K562 (cell line): ENCODE data around the gene ALK. TPM values are rescaled to one million over a fixed set of nuclear protein-coding genes. Genes with fewer than 3 reads are reported as not detected.

ENCODE experiments used
- ATAC-seq: fragments of 200-7000 bp; cut with Tn5 transposase; 3 replicates; pipeline ENCODE4 v1.9.1; 2020; ENCODE audit warnings: moderate library complexity
- BruUV-seq: library from RNA; stranded (reverse); fragments of 400-500 nt; replicated peaks from 2 replicates; lab custom pipeline; 2021; lab: Mats Ljungman, UMichigan
- CTCF ChIA-PET: fragments of 300-600 bp; formaldehyde crosslinking; extraction: SDS; loops from one replicate; lab custom pipeline; 2021; ENCODE audit warnings: low intra/inter-chr PET ratio; lab: Yijun Ruan, JAX
- POLR2A ChIA-PET: fragments of 300-600, 350-650 bp; sonication (Branson Sonifier 250); formaldehyde crosslinking; extraction: SDS; loops from one replicate; lab custom pipeline; 2021; ENCODE audit warnings: antibody characterized with exemption, inconsistent platforms; lab: Yijun Ruan, JAX
- DNase-seq, 4 experiments: peaks; one replicate each; pipeline versions ENCODE4 v3.0.0 to v3.0.0-alpha.2; 2011 to 2018; ENCODE audit warnings: low spot score in 3 of 4, mixed read lengths in 3 of 4; ENCODE audit errors: extremely low read depth in 1 of 4
- FAIRE-seq: peaks from 2 replicates; lab custom pipeline; 2011; peaks lifted over from hg19 to GRCh38; lab: Jason Lieb, UNC
- H2AFZ ChIP-seq: 2 replicates; pipeline ENCODE4 v1.6.0; 2011; ENCODE audit warnings: low read depth, low read length, control low read depth, inconsistent platforms
- H3K27ac ChIP-seq: fragments of 200-600 bp; 3 replicates; pipeline ENCODE4 v1.8.0; 2011; ENCODE audit warnings: low read depth, mild to moderate bottlenecking, control low read depth, inconsistent platforms, low read length, moderate library complexity, mixed read lengths; ENCODE audit errors: extremely low read depth
- H3K27me3 ChIP-seq, 2 experiments: fragments of 300-600 bp in 1 of 2; 2 replicates in 1 of 2; 3 replicates in 1 of 2; pipeline versions ENCODE4 v1.6.0 to v1.8.0; 2011; ENCODE audit warnings: inconsistent platforms in 2 of 2, low read length in 2 of 2, mild to moderate bottlenecking in 1 of 2, mixed read lengths in 1 of 2, moderate library complexity in 1 of 2; ENCODE audit not compliant: control insufficient read depth in 2 of 2, insufficient read depth in 2 of 2
- H3K36me3 ChIP-seq: fragments of 300-600 bp; 3 replicates; pipeline ENCODE4 v1.8.0; 2011; ENCODE audit warnings: mild to moderate bottlenecking, low read length, inconsistent platforms; ENCODE audit not compliant: control insufficient read depth, insufficient read depth
- H3K4me1 ChIP-seq, 2 experiments: fragments of 200-600 bp in 1 of 2; replicated peaks in 1 of 2; 2 replicates in 1 of 2; 3 replicates in 1 of 2; pipeline versions ENCODE4 v1.5.1 to v1.8.0; 2011; ENCODE audit warnings: inconsistent platforms in 2 of 2, low read length in 2 of 2, mild to moderate bottlenecking in 1 of 2, mixed read lengths in 1 of 2, moderate library complexity in 1 of 2; ENCODE audit not compliant: control insufficient read depth in 2 of 2, insufficient read depth in 2 of 2
- H3K4me2 ChIP-seq: 2 replicates; pipeline ENCODE4 v1.6.1; 2011; ENCODE audit warnings: low read length, control low read depth, inconsistent platforms, mixed read lengths; ENCODE audit not compliant: insufficient read depth
- H3K4me3 ChIP-seq: fragments of 200-600 bp; sonication (generic), shearing (Covaris generic); 2 replicates; pipeline ENCODE4 v1.5.1; 2016; ENCODE audit warnings: control low read depth, inconsistent platforms
- H3K79me2 ChIP-seq: fragments of 200-600 bp; 3 replicates; pipeline ENCODE4 v1.8.0; 2011; ENCODE audit warnings: low read length, inconsistent platforms; ENCODE audit not compliant: control insufficient read depth, insufficient read depth
- H3K9ac ChIP-seq, 2 experiments: 2 replicates each; pipeline versions ENCODE4 v1.6.0 to v1.6.1; 2011; ENCODE audit warnings: low read depth in 2 of 2, low read length in 2 of 2, control low read depth in 1 of 2, inconsistent platforms in 1 of 2, mild to moderate bottlenecking in 1 of 2, mixed read lengths in 1 of 2; ENCODE audit not compliant: insufficient read depth in 1 of 2
- H3K9me1 ChIP-seq: one replicate; pipeline ENCODE4 v1.6.0; 2011; ENCODE audit warnings: inconsistent platforms, mild to moderate bottlenecking, low read length, moderate library complexity; ENCODE audit not compliant: control insufficient read depth, insufficient read depth
- H3K9me3 ChIP-seq: replicated peaks from 2 replicates; pipeline ENCODE4 v1.5.1; 2011; ENCODE audit warnings: low read depth, low read length, inconsistent platforms; ENCODE audit not compliant: control insufficient read depth, insufficient read depth
- H4K20me1 ChIP-seq: replicated peaks from 2 replicates; pipeline ENCODE4 v1.6.1; 2011; ENCODE audit warnings: low read length, inconsistent platforms, mixed read lengths; ENCODE audit not compliant: control insufficient read depth, insufficient read depth
- CGGBP1 ChIP-seq: fragments of 250-450 bp; sonication (Bioruptor Pico); IDR thresholded peaks from 2 replicates; pipeline ENCODE4 v1.9.0; 2021; ENCODE audit warnings: mild to moderate bottlenecking
- CREM ChIP-seq: IDR thresholded peaks from 2 replicates; pipeline ENCODE4 v1.6.1; 2014; ENCODE audit warnings: antibody characterized with exemption, low read depth
- CTCF ChIP-seq, 3 experiments: IDR thresholded peaks in 2 of 3; conservative IDR thresholded peaks in 1 of 3; 2 replicates each; pipeline ENCODE4 v1.5.1; 2011 to 2012; ENCODE audit warnings: low read length in 3 of 3, mild to moderate bottlenecking in 3 of 3, control low read depth in 2 of 3, improper control_type of control experiment in 1 of 3, inconsistent platforms in 1 of 3, low read depth in 1 of 3, mixed read lengths in 1 of 3, moderate library complexity in 1 of 3; ENCODE audit not compliant: insufficient read depth in 2 of 3
- ESRRB ChIP-seq: fragments of 250-450 bp; sonication (Bioruptor Pico); IDR thresholded peaks from 2 replicates; pipeline ENCODE4 v1.5.0; 2020; ENCODE audit warnings: mild to moderate bottlenecking, moderate library complexity, borderline replicate concordance
- KDM4B ChIP-seq, 2 experiments: fragments of 450-650 bp in 1 of 2; sonication (generic) in 1 of 2; IDR thresholded peaks; 2 replicates each; pipeline ENCODE4 v1.6.1; 2016 to 2017; ENCODE audit warnings: borderline replicate concordance in 2 of 2, antibody characterized with exemption in 1 of 2, low read depth in 1 of 2, mild to moderate bottlenecking in 1 of 2
- KDM5B ChIP-seq: fragments of 200-600 bp; sonication (generic); IDR thresholded peaks from 2 replicates; pipeline ENCODE4 v1.6.1; 2012; ENCODE audit warnings: low read depth, mild to moderate bottlenecking, moderate library complexity, low read length, control low read depth, inconsistent platforms; ENCODE audit not compliant: insufficient replicate concordance
- RAD21 ChIP-seq, 2 experiments: fragments of 250-450 bp in 1 of 2; fragments of 450-650 bp in 1 of 2; sonication (Bioruptor Pico) in 1 of 2; formaldehyde crosslinking in 1 of 2; IDR thresholded peaks in 1 of 2; conservative IDR thresholded peaks in 1 of 2; 2 replicates each; pipeline versions ENCODE4 v1.4.0 to v1.8.0; 2020 to 2022; ENCODE audit warnings: mild to moderate bottlenecking in 2 of 2, moderate library complexity in 1 of 2
- SMAD1 ChIP-seq: fragments of 150-350 bp; IDR thresholded peaks from 2 replicates; pipeline ENCODE4 v1.6.1; 2014; ENCODE audit warnings: low read length, low read depth; ENCODE audit not compliant: partially characterized antibody
- SMARCC2 ChIP-seq: fragments of 450-650 bp; IDR thresholded peaks from 2 replicates; pipeline ENCODE4 v1.6.1; 2017; ENCODE audit warnings: antibody characterized with exemption, moderate library complexity, mild to moderate bottlenecking, low read depth
- SMC3 ChIP-seq: conservative IDR thresholded peaks from 2 replicates; pipeline ENCODE4 v1.6.1; 2011; ENCODE audit warnings: low read depth, low read length, improper control_type of control experiment; ENCODE audit not compliant: insufficient read depth
- SREBF2 ChIP-seq: sonication (generic); formaldehyde crosslinking; IDR thresholded peaks from 2 replicates; pipeline ENCODE4 v1.4.0; 2020; ENCODE audit warnings: mild to moderate bottlenecking, missing genetic modification reagents
- TRIM28 ChIP-seq: fragments of 450-650 bp; IDR thresholded peaks from 2 replicates; pipeline ENCODE4 v1.6.1; 2017
- WGBS: fragments of 100-300 bp; shearing (Covaris generic); methylation state at CpG from one replicate; pipeline ENCODE4 v1.1.6; 2016; ENCODE audit warnings: low coverage, mixed read lengths; ENCODE audit not compliant: insufficient coverage; ENCODE audit errors: missing lambda C conversion rate; 5-methylcytosine and 5-hydroxymethylcytosine counted together
- in situ Hi-C: fragments of 300-500 bp; cut with MboI; formaldehyde crosslinking; loops from 4 replicates; pipeline ENCODE4 v1.15.0; 2018; ENCODE audit warnings: inconsistent platforms, mixed read lengths
- intact Hi-C: fragments of 100-400 bp; cut with micrococcal nuclease; formaldehyde crosslinking; loops from 2 replicates; pipeline ENCODE4 v1.14.2; 2022
- polyA plus RNA-seq, 8 experiments: library from polyadenylated mRNA; depleted of rRNA in 4 of 8; stranded (reverse) in 5 of 8; unstranded in 3 of 8; fragments of >200 nt; fragmentation: Nextera tagmentation in 2 of 8; fragmentation: Illumina TruSeq in 1 of 8; extraction: Ambion mirVana in 2 of 8; extraction: Trizol in 1 of 8; gene quantifications; 2 replicates each; pipeline versions ENCODE4 v1.2.1 to v1.2.3, GENCODE V29; 2011 to 2014; ENCODE audit warnings: inconsistent platforms in 1 of 8, missing spikeins in 1 of 8
- total RNA-seq, 7 experiments: library from RNA; depleted of rRNA in 6 of 7; stranded (reverse); fragments of >200 nt in 6 of 7; fragmentation: Illumina TruSeq in 2 of 7; extraction: Trizol in 2 of 7; gene quantifications; 2 replicates each; pipeline versions ENCODE4 v1.2.1 to v1.2.3, GENCODE V29; 2011 to 2021; ENCODE audit warnings: low replicate concordance in 1 of 7
- TF ChIP-seq, protein P1 (sequence below), 2 experiments: fragments of 450-650 bp; conservative IDR thresholded peaks; 2 replicates each; pipeline ENCODE4 v1.6.1; 2017; ENCODE audit warnings: mild to moderate bottlenecking in 2 of 2, moderate library complexity in 2 of 2
- TF ChIP-seq, protein P2 (sequence below): fragments of 450-650 bp; IDR thresholded peaks from 2 replicates; pipeline ENCODE4 v1.6.1; 2017; ENCODE audit warnings: mild to moderate bottlenecking, moderate library complexity

Gene ALK
- total and polyA plus RNA-seq, 9 of the 15 experiments (the other 6 are each of a cell fraction or from before 2014, with no cell fraction given), result not detected

DNA sequence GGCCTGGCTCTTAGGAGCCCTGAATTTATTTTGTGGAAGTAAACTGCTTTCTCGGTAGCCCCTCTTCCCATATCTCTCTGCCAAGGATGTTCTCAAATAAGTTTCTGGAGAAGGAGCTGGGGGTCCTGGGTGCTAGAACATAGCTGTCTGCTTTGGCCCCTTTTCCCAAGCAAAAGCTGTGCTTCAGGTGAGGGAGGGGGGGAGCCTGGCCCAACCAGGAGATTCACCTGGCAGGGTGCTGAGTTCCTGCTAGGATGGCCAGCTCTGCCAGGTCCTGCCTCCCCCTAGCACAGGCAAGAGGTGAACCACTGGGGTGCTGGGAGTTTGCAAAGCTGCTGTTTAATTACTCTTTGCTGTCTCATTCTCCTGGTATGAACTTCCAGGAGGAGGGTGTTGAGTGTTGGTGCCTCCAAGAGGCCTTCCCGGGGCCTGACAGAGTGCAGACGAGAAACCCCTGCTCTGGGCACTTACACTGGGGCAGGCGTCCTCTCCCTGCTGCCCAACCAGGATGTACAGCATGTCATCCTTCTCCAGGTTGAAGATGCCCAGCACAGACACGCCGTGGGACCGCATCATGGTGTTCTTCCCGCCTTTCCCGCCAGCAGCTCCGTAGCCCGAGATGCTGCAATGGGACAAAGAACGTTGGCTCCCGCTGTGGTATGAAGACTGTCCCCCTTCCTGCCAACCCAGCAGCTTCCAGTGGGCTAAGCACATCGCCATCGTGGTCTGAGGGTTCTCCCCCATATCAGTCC, 682.0 kb downstream of the ALK start (continued):
- TF ChIP-seq, protein P1, sequence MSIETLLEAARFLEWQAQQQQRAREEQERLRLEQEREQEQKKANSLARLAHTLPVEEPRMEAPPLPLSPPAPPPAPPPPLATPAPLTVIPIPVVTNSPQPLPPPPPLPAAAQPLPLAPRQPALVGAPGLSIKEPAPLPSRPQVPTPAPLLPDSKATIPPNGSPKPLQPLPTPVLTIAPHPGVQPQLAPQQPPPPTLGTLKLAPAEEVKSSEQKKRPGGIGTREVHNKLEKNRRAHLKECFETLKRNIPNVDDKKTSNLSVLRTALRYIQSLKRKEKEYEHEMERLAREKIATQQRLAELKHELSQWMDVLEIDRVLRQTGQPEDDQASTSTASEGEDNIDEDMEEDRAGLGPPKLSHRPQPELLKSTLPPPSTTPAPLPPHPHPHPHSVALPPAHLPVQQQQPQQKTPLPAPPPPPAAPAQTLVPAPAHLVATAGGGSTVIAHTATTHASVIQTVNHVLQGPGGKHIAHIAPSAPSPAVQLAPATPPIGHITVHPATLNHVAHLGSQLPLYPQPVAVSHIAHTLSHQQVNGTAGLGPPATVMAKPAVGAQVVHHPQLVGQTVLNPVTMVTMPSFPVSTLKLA (conservative IDR thresholded peaks at IDR 0.05), result no peak
- TF ChIP-seq ESRRB (CRISPR knock-in tag) (no peak), KDM5B (no peak), SMAD1 (no peak), CREM (no peak), KDM4B (IDR thresholded peaks at IDR 0.05; ENCODE audit: borderline replicate concordance in 2 of 2, low read depth in 1 of 2) (no peak), SMARCC2 (no peak)
- TF ChIP-seq, all 486 proteins: peak for 0

GRCh38 chr2:29238497-29238896, 682.9 kb downstream of the ALK start:
- H3K4me3 ChIP-seq, result no peak overlapping the region
- intact Hi-C loops (no loop called here), in situ Hi-C loops (no loop called here)
- H3K9ac ChIP-seq, result no peak overlapping the region
- no peaks in the 10 kb centered on the region for H3K9me1 ChIP-seq
- H2AFZ ChIP-seq, result no peak overlapping the region
- H3K4me1 ChIP-seq, result no peaks in the 10 kb centered on the region
- H3K27ac ChIP-seq, result no peak overlapping the region
- peaks cover 0 to 52% of the 10 kb centered on the region in 2 experiments for H3K27me3 ChIP-seq
- ATAC-seq (peak; percentile 92), DNase-seq (peak; percentile 22 to 57 (median 54)), FAIRE-seq (peak; percentile 75)
- no TSS peak for BruUV-seq
- 2% methylated on average over 7 of the region's 7 CpGs for WGBS
- no peaks in the 10 kb centered on the region for H3K9me3 ChIP-seq
- H4K20me1 ChIP-seq, result no peaks in the 10 kb centered on the region; the same call in 1 of the 2 replicates
- H3K79me2 ChIP-seq, result no peaks in the 10 kb centered on the region
- no peak overlapping the region for H3K4me2 ChIP-seq
- POLR2A ChIA-PET, result interaction anchor here (0.6 to 1.2 kb wide), 2 partner anchors 8 to 243 kb away, joined by 3 read pairs; no protein-coding TSS in a partner anchor
- CTCF ChIA-PET, result interaction anchor here (0.7 kb wide), 1 partner anchor 603 kb away, joined by 3 read pairs; no protein-coding TSS in a partner anchor
- H3K36me3 ChIP-seq, result no peaks in the 10 kb centered on the region
- TF ChIP-seq SREBF2 (CRISPR knock-in tag) (no peak), RAD21 (CRISPR knock-in tag; conservative IDR thresholded peaks at IDR 0.05 in 1 of 2, IDR thresholded peaks at IDR 0.05 in 1 of 2) (peak; percentile 27 to 49), CGGBP1 (CRISPR knock-in tag) (no peak), CTCF (IDR thresholded peaks at IDR 0.05 in 2 of 3, conservative IDR thresholded peaks at IDR 0.05 in 1 of 3; ENCODE audit: insufficient read depth in 2 of 3, low read depth in 1 of 3, low read length in 3 of 3) (peak; percentile 63 to 67 (median 64)), SMC3 (peak; percentile 51), TRIM28 (no peak)
- TF ChIP-seq, protein P2, sequence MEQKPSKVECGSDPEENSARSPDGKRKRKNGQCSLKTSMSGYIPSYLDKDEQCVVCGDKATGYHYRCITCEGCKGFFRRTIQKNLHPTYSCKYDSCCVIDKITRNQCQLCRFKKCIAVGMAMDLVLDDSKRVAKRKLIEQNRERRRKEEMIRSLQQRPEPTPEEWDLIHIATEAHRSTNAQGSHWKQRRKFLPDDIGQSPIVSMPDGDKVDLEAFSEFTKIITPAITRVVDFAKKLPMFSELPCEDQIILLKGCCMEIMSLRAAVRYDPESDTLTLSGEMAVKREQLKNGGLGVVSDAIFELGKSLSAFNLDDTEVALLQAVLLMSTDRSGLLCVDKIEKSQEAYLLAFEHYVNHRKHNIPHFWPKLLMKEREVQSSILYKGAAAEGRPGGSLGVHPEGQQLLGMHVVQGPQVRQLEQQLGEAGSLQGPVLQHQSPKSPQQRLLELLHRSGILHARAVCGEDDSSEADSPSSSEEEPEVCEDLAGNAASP, result peak; percentile 37; the same call in 1 of the 2 replicates
